Activated CD8-positive, alpha-beta T cell treated with anti-CD3 and anti-CD28 coated beads, Interleukin-2, amount 10 ng/mL, durations not matched to agents 7 days and 5 days (primary cell): ENCODE measurements around the gene RPL41. TPM values are rescaled to one million over a fixed set of nuclear protein-coding genes. Genes with fewer than 3 reads are reported as not detected.
A peak's percentile ranks its signal among the peaks of the same experiment; 100 is the strongest.

Experiments
- ATAC-seq: fragments of 150-1000 bp; cut with Tn5 transposase; one replicate; pipeline ENCODE4 v1.10.0; 2021; ENCODE audit warnings: moderate library complexity
- CTCF ChIA-PET: fragments of 350-600 bp; sonication (Branson Sonifier 250); formaldehyde crosslinking; loops from one replicate; lab custom pipeline; 2021; ENCODE audit warnings: antibody characterized with exemption; lab: Charles Lee
- POLR2A ChIA-PET: fragments of 350-600 bp; sonication (Branson Sonifier 250); formaldehyde crosslinking; loops from one replicate; lab custom pipeline; 2021; ENCODE audit warnings: antibody characterized with exemption; lab: Charles Lee
- DNase-seq: peaks from one replicate; pipeline ENCODE4 v3.0.0-alpha.2; 2020
- H3K27ac Mint-ChIP-seq: one replicate; pipeline ENCODE4 v1.8.0; 2021; ENCODE audit warnings: mild to moderate bottlenecking, mixed read lengths
- H3K27me3 Mint-ChIP-seq: one replicate; pipeline ENCODE4 v1.8.0; 2021; ENCODE audit warnings: low read depth, mixed read lengths
- H3K36me3 Mint-ChIP-seq: one replicate; pipeline ENCODE4 v1.8.0; 2021; ENCODE audit warnings: low read depth, mixed read lengths
- H3K4me1 Mint-ChIP-seq: one replicate; pipeline ENCODE4 v1.8.0; 2021; ENCODE audit warnings: low read depth, mixed read lengths
- H3K4me3 Mint-ChIP-seq: one replicate; pipeline ENCODE4 v1.8.0; 2021; ENCODE audit warnings: mild to moderate bottlenecking, mixed read lengths
- H3K9me3 Mint-ChIP-seq: one replicate; pipeline ENCODE4 v1.8.0; 2022; ENCODE audit warnings: mixed read lengths; ENCODE audit not compliant: insufficient read depth
- total RNA-seq, 2 experiments: library from RNA; stranded (reverse); gene quantifications; one replicate each; pipeline ENCODE4 v1.2.3, GENCODE V29; 2021

Gene RPL41
- total RNA-seq, 2 experiments from 2014 or later: 3,845 to 4,046 TPM

DNA sequence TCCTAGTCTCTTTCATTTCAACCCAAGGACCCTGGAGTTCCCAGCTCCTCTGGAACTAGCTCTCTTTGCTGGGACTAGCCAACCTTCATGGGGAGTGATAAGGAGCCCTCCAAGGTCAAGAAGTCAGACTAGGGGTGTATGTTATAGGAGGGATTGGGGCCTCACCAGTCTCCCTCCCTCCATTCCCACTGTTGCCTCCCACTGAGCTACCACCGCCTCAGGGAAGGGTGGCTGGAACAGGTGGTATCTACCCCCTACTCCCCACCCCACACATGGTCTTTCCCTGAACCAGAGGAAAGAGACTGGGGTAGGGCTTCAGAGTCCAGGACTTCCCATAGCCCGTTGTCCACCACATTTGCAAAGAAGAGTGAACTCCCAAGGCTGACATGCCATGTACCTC is 34.1 kb upstream of the RPL41 start:
- peaks cover 22% of the 10 kb centered on the region for H3K27me3 Mint-ChIP-seq
- DNase-seq: no peak
- no peaks in the 10 kb centered on the region for H3K36me3 Mint-ChIP-seq
- peaks cover 29% of the 10 kb centered on the region for H3K4me1 Mint-ChIP-seq
- ChIA-PET POLR2A (interaction anchor here (5.2 kb wide), 1 partner anchor 21 kb away, joined by 26 read pairs; the partner anchor contains the start of gene PA2G4), CTCF (interaction anchor here (0.7 to 5.8 kb wide), 3 partner anchors 21 to 35 kb away, joined by 3 to 45 read pairs (median 3); partner anchors contain the start of gene PA2G4)
- ATAC-seq: no peak
- no peak overlapping the region for H3K4me3 Mint-ChIP-seq
- no peaks in the 10 kb centered on the region for H3K9me3 Mint-ChIP-seq
- H3K27ac Mint-ChIP-seq: no peak overlapping the region

DNA sequence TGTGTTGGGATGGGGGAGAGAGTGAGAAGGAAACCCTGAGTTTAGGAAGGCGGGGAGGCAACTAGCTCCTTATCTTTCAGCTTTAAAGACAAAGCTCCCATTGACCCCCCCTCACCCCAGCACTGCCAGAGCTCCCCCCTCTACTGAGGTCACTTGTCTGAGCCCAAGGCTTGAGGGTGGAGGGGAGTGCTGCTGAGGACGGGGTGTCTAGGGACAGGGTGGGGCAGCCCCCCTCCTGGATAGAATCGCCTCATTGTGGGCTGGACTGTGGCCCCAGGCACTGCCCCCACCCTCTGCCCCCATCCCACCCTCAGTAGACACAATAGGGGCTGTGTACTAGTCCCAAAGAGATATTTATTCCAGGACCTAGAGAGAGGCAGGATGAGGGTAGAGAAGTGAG is 33.5 kb upstream of the RPL41 start:
- Mint-ChIP-seq H3K4me1 (peaks cover 30% of the 10 kb centered on the region), H3K9me3 (no peaks in the 10 kb centered on the region), H3K4me3 (no peak overlapping the region), H3K27me3 (peaks cover 22% of the 10 kb centered on the region), H3K27ac (no peak overlapping the region), H3K36me3 (no peaks in the 10 kb centered on the region)
- DNase-seq: no peak
- CTCF ChIA-PET: interaction anchor here (0.7 to 4.0 kb wide), 5 partner anchors 13 to 36 kb away, joined by 3 to 22 read pairs (median 3); partner anchors contain the start of genes PA2G4 and ZC3H10
- POLR2A ChIA-PET: interaction anchor here (5.2 kb wide), 1 partner anchor 21 kb away, joined by 26 read pairs; the partner anchor contains the start of gene PA2G4
- no peak for ATAC-seq

DNA sequence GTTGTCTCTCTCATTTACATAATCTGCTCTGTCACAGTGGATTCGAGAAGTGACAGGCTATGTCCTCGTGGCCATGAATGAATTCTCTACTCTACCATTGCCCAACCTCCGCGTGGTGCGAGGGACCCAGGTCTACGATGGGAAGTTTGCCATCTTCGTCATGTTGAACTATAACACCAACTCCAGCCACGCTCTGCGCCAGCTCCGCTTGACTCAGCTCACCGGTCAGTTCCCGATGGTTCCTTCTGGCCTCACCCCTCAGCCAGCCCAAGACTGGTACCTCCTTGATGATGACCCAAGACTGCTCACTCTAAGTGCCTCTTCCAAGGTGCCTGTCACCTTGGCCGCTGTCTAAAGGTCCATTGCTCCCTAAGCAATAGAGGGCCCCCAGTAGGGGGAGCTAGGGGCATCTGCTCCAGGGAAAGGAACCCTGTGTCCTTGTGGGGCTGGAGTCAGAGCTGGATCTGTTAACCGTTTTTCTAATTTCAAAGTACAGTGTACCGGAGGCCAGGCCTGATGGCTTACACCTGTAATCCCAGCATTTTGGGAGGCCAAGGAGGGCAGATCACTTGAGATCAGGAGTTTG is 31.4 kb upstream of the RPL41 start:
- ChIA-PET POLR2A (interaction anchor here (1.1 to 2.4 kb wide), 3 partner anchors 12 to 32 kb away, joined by 3 to 14 read pairs (median 8); partner anchors contain the start of genes PA2G4 and RPL41), CTCF (interaction anchor here (0.7 to 4.0 kb wide), 20 partner anchors 11 to 356 kb away, joined by 3 to 22 read pairs (median 4); partner anchors contain the start of genes PA2G4, RAB5B, SMARCC2 and ZC3H10)
- no peaks in the 10 kb centered on the region for H3K36me3 Mint-ChIP-seq
- peak; percentile 59 for DNase-seq
- H3K27ac Mint-ChIP-seq: no peak overlapping the region
- ATAC-seq: peak; percentile 79
- peaks cover 19% of the 10 kb centered on the region for H3K27me3 Mint-ChIP-seq
- H3K9me3 Mint-ChIP-seq: no peaks in the 10 kb centered on the region
- peaks cover 30% of the 10 kb centered on the region for H3K4me1 Mint-ChIP-seq
- H3K4me3 Mint-ChIP-seq: no peak overlapping the region

DNA sequence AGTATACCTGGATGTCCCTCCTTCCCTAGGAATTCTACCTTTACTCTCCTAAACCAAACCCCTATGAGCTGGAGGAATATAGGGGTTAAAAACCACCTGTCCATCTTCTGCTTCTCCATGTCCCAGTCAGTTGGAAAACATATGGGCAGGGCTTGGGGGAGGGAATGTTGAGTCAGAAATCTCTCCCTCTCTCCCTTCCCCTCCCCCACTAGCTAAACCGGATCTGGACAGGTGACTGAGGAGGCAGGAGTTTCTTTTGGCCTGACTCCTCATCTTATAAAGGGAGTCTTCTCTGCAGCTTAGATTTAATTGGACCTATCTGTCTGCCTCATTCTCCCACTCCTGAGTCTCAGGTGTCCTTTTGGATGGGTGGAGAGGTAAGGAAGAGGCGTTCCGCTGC is 30.3 kb upstream of the RPL41 start:
- no peak overlapping the region for H3K27ac Mint-ChIP-seq
- ChIA-PET CTCF (interaction anchor here (0.8 to 4.0 kb wide), 9 partner anchors 10 to 357 kb away, joined by 3 to 22 read pairs (median 6); partner anchors contain the start of genes PA2G4 and ZC3H10), POLR2A (interaction anchor here (0.7 to 2.4 kb wide), 4 partner anchors 10 to 748 kb away, joined by 3 to 14 read pairs (median 6); partner anchors contain the start of genes PA2G4 and RPL41)
- no peak for ATAC-seq
- peaks cover 21% of the 10 kb centered on the region for H3K4me1 Mint-ChIP-seq
- H3K36me3 Mint-ChIP-seq: no peaks in the 10 kb centered on the region
- no peaks in the 10 kb centered on the region for H3K9me3 Mint-ChIP-seq
- DNase-seq: no peak
- H3K27me3 Mint-ChIP-seq: peaks cover 14% of the 10 kb centered on the region
- no peak overlapping the region for H3K4me3 Mint-ChIP-seq

DNA sequence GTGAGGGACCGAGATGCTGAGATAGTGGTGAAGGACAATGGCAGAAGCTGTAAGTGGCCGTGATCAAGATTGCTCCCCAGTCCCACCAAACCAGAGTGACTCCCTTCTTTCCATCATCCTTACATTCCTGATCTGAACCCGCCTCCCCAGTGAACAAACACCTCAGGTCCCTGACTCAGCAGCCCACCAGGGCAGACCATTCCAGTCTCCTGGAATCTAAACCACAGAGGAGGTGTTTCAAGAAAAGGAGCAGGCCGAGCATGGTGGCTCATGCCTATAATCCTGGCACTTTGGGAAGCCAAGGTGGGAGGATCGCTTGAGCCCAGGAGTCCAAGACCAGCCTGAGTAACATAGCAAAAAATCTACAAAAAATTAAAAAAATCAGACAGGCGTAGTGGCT is 29.8 kb upstream of the RPL41 start:
- no peak for ATAC-seq
- H3K27me3 Mint-ChIP-seq: peaks cover 14% of the 10 kb centered on the region
- DNase-seq: no peak
- ChIA-PET POLR2A (interaction anchor here (0.7 to 2.4 kb wide), 2 partner anchors 17 to 748 kb away, joined by 3 to 14 read pairs; partner anchors contain the start of gene PA2G4), CTCF (interaction anchor here (1.2 to 4.0 kb wide), 2 partner anchors 18 to 40 kb away, joined by 3 to 22 read pairs; partner anchors contain the start of gene PA2G4)
- peaks cover 19% of the 10 kb centered on the region for H3K4me1 Mint-ChIP-seq
- no peak overlapping the region for H3K27ac Mint-ChIP-seq
- H3K4me3 Mint-ChIP-seq: no peak overlapping the region
- no peaks in the 10 kb centered on the region for H3K9me3 Mint-ChIP-seq
- H3K36me3 Mint-ChIP-seq: no peaks in the 10 kb centered on the region

DNA sequence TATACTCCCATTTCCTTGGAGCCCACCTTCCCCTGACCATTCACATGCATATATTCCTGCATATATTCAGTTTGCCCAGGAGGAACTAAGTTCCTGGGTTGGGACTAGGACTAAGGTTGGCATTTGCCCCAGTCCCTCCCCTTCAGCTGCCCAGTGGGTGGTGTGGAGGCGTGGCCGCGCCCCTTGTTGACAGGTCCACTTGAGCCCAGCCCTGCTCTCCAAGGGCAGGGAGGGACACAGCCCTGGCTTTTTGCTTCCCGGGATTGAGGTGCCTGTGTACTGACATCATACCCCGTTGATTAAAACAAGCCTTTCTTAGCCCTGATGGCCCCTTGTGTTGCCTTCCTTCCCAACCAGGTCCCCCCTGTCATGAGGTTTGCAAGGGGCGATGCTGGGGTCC is 29.2 kb upstream of the RPL41 start:
- H3K36me3 Mint-ChIP-seq: no peaks in the 10 kb centered on the region
- CTCF ChIA-PET: no interaction called here
- POLR2A ChIA-PET: no interaction called here

DNA sequence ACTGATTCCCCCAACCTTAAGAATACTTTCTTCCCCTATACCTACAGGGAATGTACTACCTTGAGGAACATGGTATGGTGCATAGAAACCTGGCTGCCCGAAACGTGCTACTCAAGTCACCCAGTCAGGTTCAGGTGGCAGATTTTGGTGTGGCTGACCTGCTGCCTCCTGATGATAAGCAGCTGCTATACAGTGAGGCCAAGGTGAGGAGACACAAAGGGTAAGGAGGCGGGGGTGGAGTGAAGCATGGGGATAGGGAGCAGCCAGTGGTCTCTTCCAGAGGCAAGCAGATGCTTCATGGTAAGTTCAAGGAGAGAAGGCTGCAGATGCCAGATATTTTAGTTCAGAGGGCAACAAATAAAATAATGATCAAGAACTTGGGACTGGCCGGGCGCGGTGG is 18.7 kb upstream of the RPL41 start:
- Mint-ChIP-seq H3K4me1 (peaks cover 23% of the 10 kb centered on the region), H3K36me3 (peaks cover 7% of the 10 kb centered on the region), H3K27me3 (peaks cover 25% of the 10 kb centered on the region), H3K9me3 (no peaks in the 10 kb centered on the region), H3K4me3 (no peak overlapping the region), H3K27ac (no peak overlapping the region)
- DNase-seq (no peak), ATAC-seq (no peak)
- CTCF ChIA-PET: interaction anchor here (3.7 kb wide), 1 partner anchor 13 kb away, joined by 21 read pairs; no protein-coding TSS in a partner anchor
- POLR2A ChIA-PET: no interaction called here

More for the DNA sequence above, 29.2 kb upstream of the RPL41 start:
- H3K4me3 Mint-ChIP-seq: no peak overlapping the region
- peaks cover 9% of the 10 kb centered on the region for H3K27me3 Mint-ChIP-seq
- no peak for ATAC-seq
- H3K27ac Mint-ChIP-seq: no peak overlapping the region
- no peak for DNase-seq
- peaks cover 19% of the 10 kb centered on the region for H3K4me1 Mint-ChIP-seq
- no peaks in the 10 kb centered on the region for H3K9me3 Mint-ChIP-seq

DNA sequence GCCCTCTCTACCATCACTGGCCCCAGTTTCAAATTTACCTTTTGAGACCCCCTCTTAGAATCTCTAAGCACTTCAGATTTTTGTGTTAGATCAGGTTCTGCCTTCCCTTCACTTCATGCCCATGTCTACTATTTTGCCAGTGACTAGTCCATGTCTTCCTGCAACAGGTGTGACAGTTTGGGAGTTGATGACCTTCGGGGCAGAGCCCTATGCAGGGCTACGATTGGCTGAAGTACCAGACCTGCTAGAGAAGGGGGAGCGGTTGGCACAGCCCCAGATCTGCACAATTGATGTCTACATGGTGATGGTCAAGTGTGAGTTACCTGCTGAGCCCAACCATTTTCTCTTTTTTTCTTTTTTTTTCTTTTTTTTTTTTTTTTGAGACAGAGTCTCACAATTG is 17.8 kb upstream of the RPL41 start:
- no peak overlapping the region for H3K27ac Mint-ChIP-seq
- H3K27me3 Mint-ChIP-seq: peaks cover 20% of the 10 kb centered on the region
- ATAC-seq: no peak
- no peak for DNase-seq
- H3K4me1 Mint-ChIP-seq: peaks cover 31% of the 10 kb centered on the region
- ChIA-PET POLR2A (no interaction called here), CTCF (interaction anchor here (2.0 kb wide), 1 partner anchor 13 kb away, joined by 6 read pairs; no protein-coding TSS in a partner anchor)
- no peak overlapping the region for H3K4me3 Mint-ChIP-seq
- H3K9me3 Mint-ChIP-seq: no peaks in the 10 kb centered on the region
- H3K36me3 Mint-ChIP-seq: peaks cover 9% of the 10 kb centered on the region

DNA sequence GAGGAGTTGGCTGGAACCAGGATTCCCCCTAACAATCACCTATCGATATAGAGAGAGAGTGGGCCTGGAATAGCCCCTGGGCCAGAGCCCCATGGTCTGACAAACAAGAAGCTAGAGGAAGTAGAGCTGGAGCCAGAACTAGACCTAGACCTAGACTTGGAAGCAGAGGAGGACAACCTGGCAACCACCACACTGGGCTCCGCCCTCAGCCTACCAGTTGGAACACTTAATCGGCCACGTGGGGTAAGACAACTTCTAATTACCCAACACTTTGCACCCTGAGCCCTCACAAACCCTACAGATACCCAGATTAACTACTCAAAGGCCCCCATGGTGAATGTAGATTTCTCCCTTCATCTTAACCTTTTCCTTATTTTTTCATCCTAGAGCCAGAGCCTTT is 16.6 kb upstream of the RPL41 start:
- DNase-seq: no peak
- H3K36me3 Mint-ChIP-seq: peaks cover 15% of the 10 kb centered on the region
- no peak overlapping the region for H3K4me3 Mint-ChIP-seq
- POLR2A ChIA-PET: no interaction called here
- no peaks in the 10 kb centered on the region for H3K9me3 Mint-ChIP-seq
- CTCF ChIA-PET: interaction anchor here (2.0 kb wide), 1 partner anchor 14 kb away, joined by 6 read pairs; no protein-coding TSS in a partner anchor
- peak overlapping the region; percentile 6 for H3K27ac Mint-ChIP-seq
- H3K4me1 Mint-ChIP-seq: peaks cover 37% of the 10 kb centered on the region
- peaks cover 18% of the 10 kb centered on the region for H3K27me3 Mint-ChIP-seq
- ATAC-seq: no peak

DNA sequence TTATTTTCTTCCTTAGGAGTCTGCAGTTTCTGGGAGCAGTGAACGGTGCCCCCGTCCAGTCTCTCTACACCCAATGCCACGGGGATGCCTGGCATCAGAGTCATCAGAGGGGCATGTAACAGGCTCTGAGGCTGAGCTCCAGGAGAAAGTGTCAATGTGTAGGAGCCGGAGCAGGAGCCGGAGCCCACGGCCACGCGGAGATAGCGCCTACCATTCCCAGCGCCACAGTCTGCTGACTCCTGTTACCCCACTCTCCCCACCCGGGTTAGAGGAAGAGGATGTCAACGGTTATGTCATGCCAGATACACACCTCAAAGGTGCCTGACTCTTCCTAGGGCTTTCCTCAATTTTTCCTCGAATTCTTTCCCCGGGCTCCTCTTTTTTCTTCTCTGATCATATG is 15.4 kb upstream of the RPL41 start:
- no peak for ATAC-seq
- ChIA-PET CTCF (interaction anchor here (1.4 to 13.1 kb wide), 2 partner anchors 16 to 55 kb away, joined by 3 to 88 read pairs; no protein-coding TSS in a partner anchor), POLR2A (no interaction called here)
- peaks cover 10% of the 10 kb centered on the region for H3K27me3 Mint-ChIP-seq
- no peak overlapping the region for H3K4me3 Mint-ChIP-seq
- no peak for DNase-seq
- H3K27ac Mint-ChIP-seq: no peak overlapping the region
- peaks cover 25% of the 10 kb centered on the region for H3K36me3 Mint-ChIP-seq
- H3K4me1 Mint-ChIP-seq: peaks cover 43% of the 10 kb centered on the region
- H3K9me3 Mint-ChIP-seq: no peaks in the 10 kb centered on the region

DNA sequence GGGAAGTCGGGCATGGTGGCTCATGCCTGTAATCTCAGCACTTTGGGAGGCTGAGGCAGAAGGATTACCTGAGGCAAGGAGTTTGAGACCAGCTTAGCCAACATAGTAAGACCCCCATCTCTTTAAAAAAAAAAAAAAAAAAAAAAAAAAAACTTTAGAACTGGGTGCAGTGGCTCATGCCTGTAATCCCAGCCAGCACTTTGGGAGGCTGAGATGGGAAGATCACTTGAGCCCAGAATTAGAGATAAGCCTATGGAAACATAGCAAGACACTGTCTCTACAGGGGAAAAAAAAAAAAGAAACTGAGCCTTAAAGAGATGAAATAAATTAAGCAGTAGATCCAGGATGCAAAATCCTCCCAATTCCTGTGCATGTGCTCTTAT is 13.8 kb upstream of the RPL41 start:
- POLR2A ChIA-PET: interaction anchor here (1.1 to 4.5 kb wide), 10 partner anchors 14 to 1822 kb away, joined by 3 to 105 read pairs (median 16); partner anchors contain the start of genes ERBB3, ESYT1, HNRNPA1 and PYM1
- H3K9me3 Mint-ChIP-seq: no peaks in the 10 kb centered on the region
- H3K36me3 Mint-ChIP-seq: peaks cover 38% of the 10 kb centered on the region

More for the DNA sequence above, 13.8 kb upstream of the RPL41 start:
- peak overlapping the region; percentile 98 for H3K27ac Mint-ChIP-seq
- CTCF ChIA-PET: interaction anchor here (0.8 to 13.1 kb wide), 13 partner anchors 12 to 534 kb away, joined by 3 to 88 read pairs (median 7); partner anchors contain the start of genes ERBB3, ESYT1, RPL41 and SMARCC2
- DNase-seq (no peak), ATAC-seq (no peak)
- peaks cover 1% of the 10 kb centered on the region for H3K27me3 Mint-ChIP-seq
- H3K4me1 Mint-ChIP-seq: peaks cover 57% of the 10 kb centered on the region
- peak overlapping the region; percentile 100 for H3K4me3 Mint-ChIP-seq
